LoVo (cell line): ENCODE data around the gene HLA-DQB1.

Experiments
- DNase-seq: peaks from one replicate; pipeline ENCODE4 v3.0.0-alpha.2; 2016; ENCODE audit warnings: low spot score

Gene HLA-DQB1

DNA sequence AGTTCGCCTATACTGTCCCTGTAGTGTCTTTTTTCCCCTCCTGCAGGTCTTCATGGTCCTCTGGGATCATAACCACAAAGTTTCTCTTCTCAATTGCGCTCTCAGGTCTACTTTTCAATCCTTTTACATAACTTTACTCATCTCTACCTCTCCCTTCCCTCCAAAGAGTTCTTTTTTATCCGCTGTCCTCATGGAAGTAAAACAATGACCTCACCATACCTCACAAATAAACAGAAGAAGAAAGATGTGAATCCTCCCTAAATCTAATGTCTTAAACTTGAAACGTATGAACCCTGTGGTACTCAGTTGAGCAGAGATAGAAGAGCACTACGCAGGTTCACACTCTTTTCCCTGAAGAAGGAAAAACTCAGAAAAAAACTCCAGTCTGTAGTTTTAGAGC, 41.3 kb downstream of the HLA-DQB1 start:
- DNase-seq = no peak

DNA sequence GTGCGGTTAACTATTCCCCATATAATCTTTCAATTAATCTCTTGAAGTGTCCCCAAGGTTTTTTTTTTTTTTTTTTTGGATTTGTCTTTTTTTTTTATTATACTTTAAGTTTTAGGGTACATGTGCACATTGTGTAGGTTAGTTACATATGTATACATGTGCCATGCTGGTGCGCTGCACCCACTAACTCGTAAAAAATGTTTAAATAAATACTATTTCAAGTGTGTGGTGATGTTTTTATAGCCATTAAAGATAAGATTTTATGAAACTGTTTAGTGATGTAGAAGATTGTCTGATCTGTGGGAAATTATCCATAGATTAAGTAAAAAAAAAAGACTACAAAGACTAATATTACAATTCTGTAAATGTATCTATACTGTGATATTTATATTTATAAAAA, 41.9 kb downstream of the HLA-DQB1 start:
- no peak for DNase-seq

GRCh38 chr6:32623693-32624092, 42.8 kb downstream of the HLA-DQB1 start:
- no peak for DNase-seq

DNA sequence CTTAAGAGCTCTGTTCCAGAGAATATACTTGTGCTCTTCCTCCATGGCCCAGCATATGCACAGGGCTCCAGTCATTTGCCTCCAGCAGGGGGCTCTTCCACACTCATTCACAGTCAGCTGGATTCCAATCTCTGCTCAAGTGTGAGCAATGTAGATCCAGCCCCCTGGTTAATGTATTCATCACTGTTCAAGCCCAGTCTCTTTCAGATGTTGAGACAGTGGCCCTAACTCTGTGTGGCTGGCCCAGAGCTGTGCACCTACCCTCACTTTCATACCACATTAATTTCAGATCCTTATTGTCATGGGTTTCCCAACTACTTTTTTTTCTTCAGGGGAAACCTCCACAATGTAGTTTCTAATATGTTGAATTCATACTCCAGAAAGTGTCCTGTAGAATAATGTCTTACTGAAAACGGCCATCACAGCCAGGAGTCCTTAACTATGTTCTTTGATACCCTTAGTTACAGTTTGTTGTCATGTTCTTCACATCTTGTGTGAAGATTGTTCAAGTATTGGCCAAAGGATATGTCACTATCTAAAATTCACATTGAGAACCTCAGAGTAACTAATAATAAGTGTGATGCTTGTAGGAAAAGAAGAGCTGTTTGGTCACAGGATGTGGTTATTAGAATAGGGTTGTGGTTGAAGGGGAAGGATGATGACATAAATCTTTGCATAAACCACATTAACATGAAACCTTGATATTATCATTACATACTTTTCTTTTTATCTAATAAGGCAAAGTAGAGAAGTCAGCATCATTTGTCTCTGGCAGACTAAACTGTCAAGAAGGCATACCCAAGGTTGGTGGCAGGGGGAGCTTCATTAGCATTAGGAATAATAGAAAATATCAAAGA, 43.7 kb downstream of the HLA-DQB1 start:
- DNase-seq = no peak

DNA sequence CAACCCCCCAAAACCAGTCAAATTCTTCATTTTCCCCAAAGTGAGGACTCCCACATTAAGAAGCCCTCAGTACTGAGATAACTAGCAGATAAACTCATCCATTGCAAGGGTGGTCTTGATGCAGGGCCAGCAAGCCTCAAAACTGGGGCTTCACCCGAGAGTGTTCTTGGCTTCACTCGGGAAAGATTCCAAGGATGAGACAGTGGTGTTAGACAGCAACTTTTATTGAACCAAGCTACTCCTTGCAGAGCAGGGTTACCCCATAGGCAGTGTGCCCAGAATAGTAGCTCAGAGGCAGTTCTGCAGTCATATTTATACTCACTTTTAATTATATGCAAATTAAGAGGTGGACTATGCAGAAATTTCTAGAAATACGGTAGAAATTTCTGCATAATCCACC, 45.1 kb downstream of the HLA-DQB1 start:
- no peak for DNase-seq

DNA sequence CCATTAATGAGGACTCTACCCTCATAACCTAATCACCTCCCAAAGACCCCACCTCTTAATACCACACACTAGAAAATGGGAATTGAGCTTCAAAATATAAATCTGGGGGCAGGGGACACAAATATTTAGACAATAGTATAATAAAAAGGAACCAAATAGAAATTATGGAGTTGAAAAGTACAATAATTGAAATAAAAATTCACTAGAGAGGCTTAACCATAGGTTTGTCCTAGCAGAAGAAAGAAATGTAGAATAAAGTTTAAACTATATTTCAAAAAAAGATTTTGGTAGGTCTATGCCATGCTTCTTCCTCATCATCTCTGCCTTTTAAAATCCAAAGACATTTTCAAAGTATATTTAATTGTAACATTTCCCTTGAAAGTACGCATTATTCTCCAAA, 48.7 kb downstream of the HLA-DQB1 start:
- DNase-seq = no peak

DNA sequence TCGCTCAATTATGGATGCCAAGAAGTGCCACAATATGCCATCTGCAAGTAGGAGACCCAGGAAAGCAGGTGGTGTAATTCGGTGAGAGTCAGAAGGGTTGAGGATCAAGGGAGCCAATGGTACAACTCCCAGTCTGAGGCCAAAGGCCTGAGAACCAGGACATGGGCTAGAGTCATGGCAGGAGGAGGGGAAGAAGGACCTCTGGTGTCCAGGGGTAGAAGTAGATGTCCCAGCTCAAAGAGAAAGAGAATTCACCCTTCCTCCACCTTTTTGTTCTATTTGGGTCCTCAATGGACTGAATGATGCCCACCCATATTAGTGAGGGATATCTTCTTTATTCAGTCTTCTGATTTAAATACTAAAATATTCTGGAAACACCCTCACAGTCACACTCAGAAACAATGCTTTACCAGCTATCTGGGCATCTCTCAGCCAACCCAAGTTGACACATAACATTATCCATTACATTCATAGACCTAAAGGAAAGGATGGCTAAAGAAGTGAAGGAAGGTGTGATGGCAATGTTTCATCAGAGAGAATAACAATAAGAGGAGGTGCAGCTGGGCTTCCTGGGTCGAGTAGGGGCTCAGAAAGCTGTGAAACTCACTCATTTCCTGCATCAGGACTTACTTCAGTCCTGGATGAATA, 50.4 kb downstream of the HLA-DQB1 start:
- DNase-seq = no peak

DNA sequence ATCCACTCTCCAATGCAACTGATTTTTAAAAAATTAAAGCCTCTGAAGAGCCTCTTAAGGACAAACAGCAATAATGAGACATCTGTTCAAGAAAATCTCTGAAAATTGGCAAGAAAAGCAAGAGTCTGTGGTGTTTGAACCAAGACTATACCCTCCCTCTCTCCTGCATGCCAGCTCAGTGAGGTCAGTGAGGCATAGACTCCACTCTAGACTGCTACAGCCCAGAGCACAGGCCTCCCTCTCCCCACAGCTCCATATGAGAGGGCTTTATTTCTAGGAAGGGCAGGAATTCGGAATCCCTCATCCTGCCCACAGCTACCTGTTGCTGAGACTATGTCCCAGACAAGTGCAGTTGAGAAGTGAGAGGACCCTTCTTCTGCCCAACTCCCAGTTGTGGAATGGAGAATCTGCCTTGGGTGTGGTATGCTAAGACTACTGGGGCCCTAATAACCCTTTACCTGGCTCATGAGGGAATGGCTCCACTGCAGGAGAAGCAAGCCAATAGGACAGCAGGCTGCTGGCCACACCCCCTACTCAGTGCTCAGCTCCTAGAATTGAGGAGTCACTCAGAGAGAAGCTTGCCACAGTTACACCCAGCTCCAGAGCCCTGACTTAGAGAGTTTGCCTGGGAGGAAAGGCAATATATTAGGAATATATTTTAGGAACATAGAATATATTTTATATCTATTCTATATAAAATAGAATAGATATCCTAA, 51.9 kb downstream of the HLA-DQB1 start:
- no peak for DNase-seq

- DNase-seq = no peak
Observed at GRCh38 chr6:32613475-32613874, 53.0 kb downstream of the HLA-DQB1 start.

DNA sequence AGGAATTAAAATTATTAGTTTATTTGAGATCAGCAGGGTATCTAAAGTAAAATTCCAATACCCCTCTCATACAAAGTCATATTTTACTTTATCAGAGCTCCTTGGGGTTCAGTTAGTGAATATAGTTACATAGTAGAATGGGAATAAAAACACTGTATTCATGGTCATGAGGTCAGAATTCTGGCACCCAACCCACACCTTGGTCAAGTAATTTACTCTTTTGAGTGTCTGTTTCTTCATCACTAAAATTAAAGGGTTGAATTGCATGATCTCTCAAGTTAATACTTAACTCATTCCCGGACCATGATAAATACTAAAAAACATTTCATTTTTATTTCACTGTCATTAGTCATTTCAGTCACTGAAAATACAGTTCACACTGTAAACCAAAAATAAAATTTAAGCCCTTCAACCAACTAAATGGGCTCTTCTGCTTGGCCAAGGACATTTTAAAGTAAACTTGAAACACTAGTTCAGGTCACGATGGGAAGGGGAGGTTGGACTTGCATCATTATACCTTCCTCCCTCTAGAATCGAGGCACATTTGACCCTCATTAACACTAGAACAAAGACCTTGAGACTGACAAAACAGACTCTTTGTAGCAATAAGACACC, 55.7 kb downstream of the HLA-DQB1 start:
- DNase-seq = no peak

GRCh38 chr6:32609731-32610640, 56.5 kb downstream of the HLA-DQB1 start:
- DNase-seq = peak; percentile 86
